Karpas-422 (cell line): Measurements from ENCODE around the gene INSYN2A. TPM values are rescaled to one million over a fixed set of nuclear protein-coding genes. Genes with fewer than 3 reads are reported as not detected.

Source experiments
- DNase-seq: peaks from one replicate; pipeline ENCODE4 v3.0.0-alpha.2; 2015
- H2AFZ ChIP-seq: fragments of 200-600 bp; sonication (generic); 2 replicates; pipeline ENCODE4 v1.6.1; 2014; ENCODE audit warnings: antibody characterized with exemption, low read length, mixed read lengths
- H3K27ac ChIP-seq: fragments of 200-600 bp; sonication (generic); 2 replicates; pipeline ENCODE4 v1.5.1; 2014; ENCODE audit warnings: mild to moderate bottlenecking, low read length, moderate library complexity
- H3K27me3 ChIP-seq: fragments of 200-600 bp; sonication (generic); 2 replicates; pipeline ENCODE4 v1.6.1; 2014; ENCODE audit warnings: low read length, mixed read lengths
- H3K36me3 ChIP-seq: fragments of 200-600 bp; sonication (generic); 2 replicates; pipeline ENCODE4 v1.6.1; 2014; ENCODE audit warnings: low read length, mixed read lengths; ENCODE audit not compliant: insufficient read depth
- H3K4me1 ChIP-seq: fragments of 200-600 bp; sonication (generic); 2 replicates; pipeline ENCODE4 v1.6.1; 2014; ENCODE audit warnings: mild to moderate bottlenecking, low read length, mixed read lengths
- H3K4me2 ChIP-seq: fragments of 200-600 bp; sonication (generic); 2 replicates; pipeline ENCODE4 v1.6.1; 2014; ENCODE audit warnings: low read length, low read depth, mild to moderate bottlenecking; ENCODE audit not compliant: poor library complexity, severe bottlenecking
- H3K4me3 ChIP-seq: fragments of 200-600 bp; sonication (generic); 2 replicates; pipeline ENCODE4 v1.5.1; 2014; ENCODE audit warnings: mild to moderate bottlenecking, antibody characterized with exemption, low read length, mixed read lengths
- H3K79me2 ChIP-seq: fragments of 200-600 bp; sonication (generic); 2 replicates; pipeline ENCODE4 v1.6.1; 2014; ENCODE audit warnings: mild to moderate bottlenecking, low read length, mixed read lengths
- H3K9ac ChIP-seq: fragments of 200-600 bp; sonication (generic); 2 replicates; pipeline ENCODE4 v1.6.0; 2014; ENCODE audit warnings: low read length
- H3K9me2 ChIP-seq: fragments of 200-600 bp; sonication (generic), shearing (Covaris generic); replicated peaks from 2 replicates; pipeline ENCODE4 v1.6.0; 2014; ENCODE audit warnings: mild to moderate bottlenecking, low read length, moderate library complexity; ENCODE audit not compliant: insufficient read depth
- H3K9me3 ChIP-seq: fragments of 300-700, 200-600 bp; sonication (generic); 2 replicates; pipeline ENCODE4 v1.6.1; 2014; ENCODE audit warnings: low read length, mixed read lengths
- H4K20me1 ChIP-seq: fragments of 200-600 bp; sonication (generic); 2 replicates; pipeline ENCODE4 v1.6.1; 2014; ENCODE audit warnings: mild to moderate bottlenecking, antibody characterized with exemption, low read length, low read depth; ENCODE audit not compliant: insufficient read depth
- total RNA-seq: library from RNA; depleted of rRNA; stranded (reverse); fragments of >200 nt; shearing (Covaris generic); gene quantifications from 2 replicates; pipeline ENCODE4 v1.2.3, GENCODE V29; 2014; ENCODE audit warnings: low replicate concordance

The INSYN2A gene
- total RNA-seq, 1 experiment from 2014 or later = not detected

- Histone ChIP-seq H3K27ac (no peak overlapping the region), H3K4me3 (no peak overlapping the region), H3K9me2 (no peaks in the 10 kb centered on the region), H3K9me3 (no peaks in the 10 kb centered on the region), H3K79me2 (no peaks in the 10 kb centered on the region), H3K9ac (no peak overlapping the region), H3K4me2 (no peak overlapping the region), H3K27me3 (no peaks in the 10 kb centered on the region), H3K36me3 (no peaks in the 10 kb centered on the region), H2AFZ (no peak overlapping the region), H4K20me1 (no peaks in the 10 kb centered on the region), H3K4me1 (no peaks in the 10 kb centered on the region)
- no peak for DNase-seq
Measured at GRCh38 chr10:127148066-127148932, 48.1 kb downstream of the INSYN2A start.

- Histone ChIP-seq H3K4me1 (no peaks in the 10 kb centered on the region), H3K9me3 (no peaks in the 10 kb centered on the region), H2AFZ (no peak overlapping the region), H3K4me2 (no peak overlapping the region), H3K27ac (no peak overlapping the region), H3K4me3 (no peak overlapping the region), H3K9ac (no peak overlapping the region), H3K9me2 (no peaks in the 10 kb centered on the region), H3K36me3 (no peaks in the 10 kb centered on the region), H3K79me2 (no peaks in the 10 kb centered on the region), H3K27me3 (no peaks in the 10 kb centered on the region), H4K20me1 (no peaks in the 10 kb centered on the region)
- no peak for DNase-seq
Measured at GRCh38 chr10:127146661-127147060, 49.7 kb downstream of the INSYN2A start.
